GM19043 (cell line): ENCODE results near the gene ARID1A.
A peak's percentile ranks its signal among the peaks of the same experiment; 100 is the strongest.
"Not testable (repeated sequence)": the region's sequence is repeated elsewhere in the genome, so short reads cannot be mapped to it uniquely, and the experiment has no call there.

Experiments
- ATAC-seq: cut with Tn5 transposase; IDR thresholded peaks from one replicate; pipeline ENCODE4 v1.9.1; 2021; ENCODE audit warnings: low read depth; ENCODE audit not compliant: unreplicated experiment

The ARID1A gene

GRCh38 chr1:26695356-26696118, at the start of gene ARID1A:
Gene ARID1A (plus strand): TSS chr1:26696015. CDS start chr1:26696404, 389 bp downstream.
- ATAC-seq, result no peak

GRCh38 chr1:26664802-26665201, 31.0 kb upstream of the ARID1A start:
- ATAC-seq, result no peak

GRCh38 chr1:26666855-26667254, 29.0 kb upstream of the ARID1A start:
- ATAC-seq, result no peak

GRCh38 chr1:26668106-26668786, 27.6 kb upstream of the ARID1A start:
- not testable (repeated sequence) for ATAC-seq

GRCh38 chr1:26677306-26678115, 18.3 kb upstream of the ARID1A start:
- peak; percentile 82 for ATAC-seq

GRCh38 chr1:26684763-26685508, 10.9 kb upstream of the ARID1A start:
- ATAC-seq, result no peak

- ATAC-seq, result no peak
Measured at GRCh38 chr1:26686795-26687194, 9.0 kb upstream of the ARID1A start.

- no peak for ATAC-seq
Measured at GRCh38 chr1:26689504-26689903, 6.3 kb upstream of the ARID1A start.

GRCh38 chr1:26690157-26690556, 5.7 kb upstream of the ARID1A start:
- ATAC-seq, result no peak

GRCh38 chr1:26690576-26691031, 5.2 kb upstream of the ARID1A start:
- ATAC-seq, result no peak

- no peak for ATAC-seq
Measured at GRCh38 chr1:26692211-26692792, 3.5 kb upstream of the ARID1A start.

- no peak for ATAC-seq
Measured at GRCh38 chr1:26692793-26693490, 2.9 kb upstream of the ARID1A start.

GRCh38 chr1:26693599-26694572, 1.9 kb upstream of the ARID1A start:
- no peak for ATAC-seq

GRCh38 chr1:26694638-26695355, 1.0 kb upstream of the ARID1A start:
- no peak for ATAC-seq

GRCh38 chr1:26696119-26696653, 371 bp downstream of the ARID1A start:
- no peak for ATAC-seq

- ATAC-seq, result no peak
Measured at GRCh38 chr1:26696654-26697430, 1.0 kb downstream of the ARID1A start.
